ENCODE data around the gene UCN3. TPM values are rescaled to one million over a fixed set of nuclear protein-coding genes. Genes with fewer than 3 reads are reported as not detected.
"Not testable (repeated sequence)": the region's sequence is repeated elsewhere in the genome, so short reads cannot be mapped to it uniquely, and the experiment has no call there.

The UCN3 gene
- total and polyA plus RNA-seq, 2 of the 4 experiments (the other 2 are of a cell fraction), result not detected

DNA sequence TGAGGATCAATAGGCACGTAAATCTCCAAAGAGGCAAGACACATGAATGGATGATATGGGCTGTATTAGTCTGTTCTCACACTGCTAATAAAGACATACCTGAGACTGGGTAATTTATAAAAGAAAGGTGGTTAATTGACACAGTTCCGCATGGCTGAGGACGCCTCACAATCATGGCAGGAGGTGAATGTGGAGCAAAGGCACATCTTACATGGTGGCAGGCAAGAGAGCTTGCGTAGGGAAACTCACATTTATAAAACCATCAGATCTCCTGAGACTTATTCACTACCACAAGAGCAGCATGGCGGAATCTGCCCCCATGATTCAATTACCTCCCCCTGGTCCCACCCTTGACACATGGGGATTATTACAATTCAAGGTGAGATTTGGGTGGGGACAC is 14.4 kb downstream of the UCN3 start:
- H2BK5ac ChIP-seq (ENCODE audit: low read depth, low read length, poor library complexity, severe bottlenecking); H3K9me3 ChIP-seq (ENCODE audit: control insufficient read depth, insufficient read depth, low read length); H3K36me3 ChIP-seq (ENCODE audit: control insufficient read depth, insufficient read depth, low read length); H3K4me2 ChIP-seq (ENCODE audit: low read depth, low read length); H3K18ac ChIP-seq (ENCODE audit: low read depth, low read length); H3K27ac ChIP-seq (ENCODE audit: insufficient read depth, low read length); H4K20me1 ChIP-seq (ENCODE audit: insufficient read depth, low read length); H4K91ac ChIP-seq (ENCODE audit: insufficient read depth, low read depth, low read length); H2AK5ac ChIP-seq (ENCODE audit: low read depth, low read length); DNase-seq; intact Hi-C loops (cut with micrococcal nuclease); H3K23ac ChIP-seq (ENCODE audit: low read depth, low read length); H4K5ac ChIP-seq (ENCODE audit: low read depth, low read length); H3K79me1 ChIP-seq (ENCODE audit: low read depth in 1 of 2, low read length in 2 of 2); H4K8ac ChIP-seq (ENCODE audit: low read depth in 2 of 2, low read length in 2 of 2); H2AFZ ChIP-seq (replicated peaks; ENCODE audit: low read length, poor library complexity); in situ Hi-C loops (cut with MboI; ENCODE audit: low sequenced_read_pairs); ATAC-seq (ENCODE audit: low read depth); H3K56ac ChIP-seq (ENCODE audit: extremely low read depth, insufficient read depth, low read length); H3K4ac ChIP-seq (ENCODE audit: low read depth, low read length); H2BK15ac ChIP-seq (ENCODE audit: low read depth, low read length); H2AK9ac ChIP-seq (replicated peaks; ENCODE audit: low read depth, low read length, poor library complexity); H3K4me1 ChIP-seq (ENCODE audit: control insufficient read depth, insufficient read depth, low read length); H3K9ac ChIP-seq (ENCODE audit: low read depth, low read length); BruUV-seq (replicated peaks); H2BK120ac ChIP-seq (ENCODE audit: low read depth, low read length); H2BK20ac ChIP-seq (ENCODE audit: low read depth, low read length); H3K4me3 ChIP-seq (ENCODE audit: insufficient read depth, low read depth, low read length); H3K9me1 ChIP-seq (ENCODE audit: insufficient read depth, low read length); dilution Hi-C loops (cut with HindIII; ENCODE audit: low sequenced_read_pairs, unreplicated experiment); H3K27me3 ChIP-seq (ENCODE audit: control insufficient read depth, insufficient read depth, low read length); POLR2A ChIA-PET (ENCODE audit: unreplicated experiment); H3K14ac ChIP-seq (replicated peaks; ENCODE audit: low read depth, low read length): not testable (repeated sequence)
- CTCF ChIA-PET, result interaction anchor here (1.7 kb wide), 1 partner anchor 529 kb away, joined by 4 read pairs; no protein-coding TSS in a partner anchor
- WGBS, 2 experiments (ENCODE audit: extremely low coverage in 2 of 2, insufficient read length in 1 of 2), result no CpG with 5 or more reads among the region's 5 CpGs

DNA sequence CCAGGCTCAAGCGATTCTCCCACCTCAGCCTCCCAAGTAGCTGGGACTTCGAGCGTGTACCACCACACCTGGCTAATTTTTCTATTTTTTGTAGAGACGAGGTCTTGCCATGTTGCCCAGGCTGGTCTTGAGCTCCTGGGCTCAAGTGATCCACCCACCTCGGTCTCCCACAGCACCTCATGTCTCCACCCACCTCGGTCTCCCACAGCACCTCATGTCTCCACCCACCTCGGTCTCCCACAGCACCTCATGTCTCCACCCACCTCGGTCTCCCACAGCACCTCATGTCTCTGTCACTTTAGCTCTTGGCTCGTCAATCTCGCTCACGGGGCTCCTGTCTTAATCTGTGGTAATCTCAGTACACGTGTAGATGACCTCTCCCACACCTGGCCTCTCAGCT is 15.6 kb downstream of the UCN3 start:
- peak overlapping the region; percentile 14 for H2AFZ ChIP-seq (replicated peaks; ENCODE audit: low read length, poor library complexity)
- WGBS, 2 experiments (ENCODE audit: extremely low coverage in 2 of 2, insufficient read length in 1 of 2), result 68% methylated on average over 9 of the region's 12 CpGs; no CpG with 5 or more reads in 1 of the 2 experiments
- H3K9me3 ChIP-seq (ENCODE audit: control insufficient read depth, insufficient read depth, low read length); H3K9me1 ChIP-seq (ENCODE audit: insufficient read depth, low read length); H2AK9ac ChIP-seq (replicated peaks; ENCODE audit: low read depth, low read length, poor library complexity); H3K4me3 ChIP-seq (ENCODE audit: insufficient read depth, low read depth, low read length); BruUV-seq (replicated peaks); H2BK120ac ChIP-seq (ENCODE audit: low read depth, low read length); H3K27me3 ChIP-seq (ENCODE audit: control insufficient read depth, insufficient read depth, low read length); H3K23ac ChIP-seq (ENCODE audit: low read depth, low read length); H3K56ac ChIP-seq (ENCODE audit: extremely low read depth, insufficient read depth, low read length); H3K79me1 ChIP-seq (ENCODE audit: low read depth in 1 of 2, low read length in 2 of 2); H3K4ac ChIP-seq (ENCODE audit: low read depth, low read length); POLR2A ChIA-PET (ENCODE audit: unreplicated experiment); H4K91ac ChIP-seq (ENCODE audit: insufficient read depth, low read depth, low read length); H4K5ac ChIP-seq (ENCODE audit: low read depth, low read length); H2BK20ac ChIP-seq (ENCODE audit: low read depth, low read length); dilution Hi-C loops (cut with HindIII; ENCODE audit: low sequenced_read_pairs, unreplicated experiment); ATAC-seq (ENCODE audit: low read depth); DNase-seq; H3K4me2 ChIP-seq (ENCODE audit: low read depth, low read length); H3K4me1 ChIP-seq (ENCODE audit: control insufficient read depth, insufficient read depth, low read length); H3K9ac ChIP-seq (ENCODE audit: low read depth, low read length); H3K18ac ChIP-seq (ENCODE audit: low read depth, low read length); H4K20me1 ChIP-seq (ENCODE audit: insufficient read depth, low read length); H2BK15ac ChIP-seq (ENCODE audit: low read depth, low read length); H4K8ac ChIP-seq (ENCODE audit: low read depth in 2 of 2, low read length in 2 of 2); H3K27ac ChIP-seq (ENCODE audit: insufficient read depth, low read length); H3K36me3 ChIP-seq (ENCODE audit: control insufficient read depth, insufficient read depth, low read length); H2BK5ac ChIP-seq (ENCODE audit: low read depth, low read length, poor library complexity, severe bottlenecking); H2AK5ac ChIP-seq (ENCODE audit: low read depth, low read length); H3K14ac ChIP-seq (replicated peaks; ENCODE audit: low read depth, low read length): not testable (repeated sequence)
- CTCF ChIA-PET, result interaction anchor here (1.0 to 1.7 kb wide), 2 partner anchors 24 to 531 kb away, joined by 3 to 4 read pairs; partner anchors contain the start of gene TUBAL3
- in situ Hi-C loops (cut with MboI; ENCODE audit: low sequenced_read_pairs) (loop anchor here (10.0 kb wide), 1 partner anchor 536 kb away; no protein-coding TSS in a partner anchor), intact Hi-C loops (cut with micrococcal nuclease) (loop anchor here (5.0 to 10.0 kb wide), 2 partner anchors 242 to 566 kb away; no protein-coding TSS in a partner anchor)
